ENCODE measurements around the gene NRCAM.
A peak's percentile ranks its signal among the peaks of the same experiment; 100 is the strongest.

Gene NRCAM

GRCh38 chr7:108307194-108307593, 149.0 kb downstream of the NRCAM start:
- peak; percentile 29 for DNase-seq (ENCODE audit: low read depth)
- H3K4me3 ChIP-seq (ENCODE audit: low read length) = no peak overlapping the region
- TF ChIP-seq CTCF (IDR thresholded peaks at IDR 0.05; ENCODE audit: insufficient read depth, low read depth, low read length, missing control alignments) = no peak

- TF ChIP-seq CTCF (IDR thresholded peaks at IDR 0.05; ENCODE audit: insufficient read depth, low read depth, low read length, missing control alignments) = no peak
- DNase-seq (ENCODE audit: low read depth) = no peak
- no peak overlapping the region for H3K4me3 ChIP-seq (ENCODE audit: low read length)
Measured at GRCh38 chr7:108303332-108303731, 152.9 kb downstream of the NRCAM start.

- H3K4me3 ChIP-seq (ENCODE audit: low read length) = no peak overlapping the region
- no peak for TF ChIP-seq CTCF (IDR thresholded peaks at IDR 0.05; ENCODE audit: insufficient read depth, low read depth, low read length, missing control alignments)
- no peak for DNase-seq (ENCODE audit: low read depth)
Measured at GRCh38 chr7:108301387-108301786, 154.8 kb downstream of the NRCAM start.

GRCh38 chr7:108299251-108299973, 156.8 kb downstream of the NRCAM start:
- DNase-seq (ENCODE audit: low read depth) = no peak
- no peak for TF ChIP-seq CTCF (IDR thresholded peaks at IDR 0.05; ENCODE audit: insufficient read depth, low read depth, low read length, missing control alignments)
- H3K4me3 ChIP-seq (ENCODE audit: low read length) = no peak overlapping the region

- TF ChIP-seq CTCF (IDR thresholded peaks at IDR 0.05; ENCODE audit: insufficient read depth, low read depth, low read length, missing control alignments) = no peak
- H3K4me3 ChIP-seq (ENCODE audit: low read length) = no peak overlapping the region
- no peak for DNase-seq (ENCODE audit: low read depth)
Measured at GRCh38 chr7:108296911-108297310, 159.3 kb downstream of the NRCAM start.

GRCh38 chr7:108294595-108294994, 161.6 kb downstream of the NRCAM start:
- no peak for DNase-seq (ENCODE audit: low read depth)
- no peak for TF ChIP-seq CTCF (IDR thresholded peaks at IDR 0.05; ENCODE audit: insufficient read depth, low read depth, low read length, missing control alignments)

GRCh38 chr7:108293149-108293612, 163.1 kb downstream of the NRCAM start:
- TF ChIP-seq CTCF (IDR thresholded peaks at IDR 0.05; ENCODE audit: insufficient read depth, low read depth, low read length, missing control alignments) = no peak
- no peak overlapping the region for H3K4me3 ChIP-seq (ENCODE audit: low read length)
- no peak for DNase-seq (ENCODE audit: low read depth)

More at GRCh38 chr7:108294595-108294994, 161.6 kb downstream of the NRCAM start:
- no peak overlapping the region for H3K4me3 ChIP-seq (ENCODE audit: low read length)
